Measurements from ENCODE around the gene PRKCA.

PRKCA gene

GRCh38 chr17:66518677-66519076 lies 216.3 kb downstream of the PRKCA start:
- DNase-seq (ENCODE audit: low read depth): no peak

GRCh38 chr17:66519154-66519553 lies 216.7 kb downstream of the PRKCA start:
- no peak for DNase-seq (ENCODE audit: low read depth)

DNA sequence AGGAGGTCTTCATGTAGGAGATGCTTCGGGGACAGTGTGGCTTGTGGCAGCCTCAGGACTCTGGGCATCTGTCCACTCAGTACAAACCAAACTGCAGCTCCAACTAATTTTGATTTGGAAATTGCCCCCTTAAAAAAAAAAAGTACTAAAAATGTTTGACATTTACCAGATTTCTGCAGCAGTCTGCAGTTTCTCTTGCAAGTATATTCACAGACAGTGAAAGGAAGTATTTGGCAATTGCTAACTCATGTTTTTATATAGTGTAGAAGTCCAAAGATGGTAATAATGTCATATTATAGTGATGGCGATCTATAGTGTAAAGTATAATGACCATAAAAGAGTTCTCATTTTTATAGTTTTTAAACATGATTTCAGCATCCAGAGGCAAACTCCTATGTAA lies 218.6 kb downstream of the PRKCA start:
- no peak for DNase-seq (ENCODE audit: low read depth)

DNA sequence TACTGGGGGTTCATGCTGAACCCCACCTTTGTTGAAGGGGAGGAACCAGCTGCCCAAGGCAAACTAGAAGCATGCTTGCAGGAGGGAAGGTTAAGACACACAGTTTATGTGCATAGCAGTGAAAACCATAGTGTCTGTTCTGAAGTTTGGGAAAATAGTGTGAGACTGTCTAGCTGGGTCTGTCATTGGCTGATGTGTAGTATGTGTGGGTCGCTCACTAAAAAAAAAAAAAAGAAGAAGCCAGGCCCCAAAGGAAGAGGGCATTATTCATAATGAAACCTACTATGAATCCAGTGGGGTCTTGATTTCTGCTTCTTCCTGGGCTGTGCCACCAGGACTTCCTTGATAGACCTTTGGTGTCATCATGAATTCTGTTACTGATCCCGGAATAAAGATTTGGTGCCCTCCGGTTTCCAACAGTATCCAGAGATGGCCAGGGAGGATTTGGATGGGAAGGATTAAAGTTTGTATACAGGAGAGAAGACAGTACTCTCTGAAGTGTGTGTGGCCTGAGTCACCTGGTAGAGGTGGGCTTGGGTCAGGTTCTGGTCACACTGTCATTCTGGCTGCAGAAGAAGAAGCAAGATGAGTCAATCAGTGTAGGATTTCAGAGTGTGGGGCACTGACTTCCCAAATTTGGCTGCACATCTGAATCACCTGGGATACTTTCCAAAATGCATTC lies 220.3 kb downstream of the PRKCA start:
- DNase-seq (ENCODE audit: low read depth): no peak

GRCh38 chr17:66523378-66524200 lies 221.2 kb downstream of the PRKCA start:
- no peak for DNase-seq (ENCODE audit: low read depth)

DNA sequence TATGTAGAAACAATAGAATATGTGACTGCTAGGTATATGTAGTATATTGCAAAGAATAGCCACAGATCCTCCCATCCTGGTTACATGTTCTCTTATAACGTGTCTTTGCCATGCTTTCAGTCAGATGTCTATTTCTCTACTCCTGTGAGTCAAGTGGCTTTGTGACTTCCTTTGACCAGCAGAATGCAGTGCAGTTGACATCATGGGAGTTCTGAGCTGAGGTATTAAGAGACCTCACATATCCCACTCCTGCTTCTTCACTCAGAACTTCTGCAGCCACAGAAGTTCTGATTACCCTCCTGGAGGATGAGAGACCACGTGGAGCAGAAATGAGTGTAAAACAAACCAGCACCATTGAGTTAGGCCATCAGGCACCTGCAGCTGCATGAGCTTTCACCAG lies 222.5 kb downstream of the PRKCA start:
- no peak for DNase-seq (ENCODE audit: low read depth)

- DNase-seq (ENCODE audit: low read depth): no peak
Measured at GRCh38 chr17:66525338-66525737, 222.9 kb downstream of the PRKCA start.

GRCh38 chr17:66526827-66527226 lies 224.4 kb downstream of the PRKCA start:
- no peak for DNase-seq (ENCODE audit: low read depth)

GRCh38 chr17:66527335-66527734 lies 224.9 kb downstream of the PRKCA start:
- DNase-seq (ENCODE audit: low read depth): no peak

DNA sequence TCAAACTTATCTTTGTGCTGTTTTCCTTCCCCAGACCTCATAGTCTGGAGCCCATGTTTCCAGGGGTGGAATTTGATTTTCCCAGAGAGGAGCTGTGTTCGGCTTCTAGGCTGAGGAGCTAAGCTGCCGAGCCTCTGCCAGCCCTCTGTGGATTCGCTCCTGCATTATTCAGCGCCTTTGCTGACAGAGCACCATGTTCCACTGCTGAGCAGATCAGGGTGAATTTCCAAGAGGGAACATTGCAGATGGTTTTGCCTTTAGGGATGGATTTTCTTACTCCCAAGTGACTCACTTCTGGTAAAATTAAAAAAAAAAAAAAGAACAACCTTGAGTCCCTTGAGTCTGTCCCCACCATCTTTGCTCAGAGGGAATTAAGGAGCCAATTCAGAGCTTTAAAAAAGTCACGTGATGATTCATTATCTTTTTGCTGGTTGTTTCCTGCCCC lies 229.5 kb downstream of the PRKCA start:
- DNase-seq (ENCODE audit: low read depth): no peak

GRCh38 chr17:66533572-66533971 lies 231.2 kb downstream of the PRKCA start:
- no peak for DNase-seq (ENCODE audit: low read depth)

GRCh38 chr17:66533986-66534385 lies 231.6 kb downstream of the PRKCA start:
- no peak for DNase-seq (ENCODE audit: low read depth)

DNA sequence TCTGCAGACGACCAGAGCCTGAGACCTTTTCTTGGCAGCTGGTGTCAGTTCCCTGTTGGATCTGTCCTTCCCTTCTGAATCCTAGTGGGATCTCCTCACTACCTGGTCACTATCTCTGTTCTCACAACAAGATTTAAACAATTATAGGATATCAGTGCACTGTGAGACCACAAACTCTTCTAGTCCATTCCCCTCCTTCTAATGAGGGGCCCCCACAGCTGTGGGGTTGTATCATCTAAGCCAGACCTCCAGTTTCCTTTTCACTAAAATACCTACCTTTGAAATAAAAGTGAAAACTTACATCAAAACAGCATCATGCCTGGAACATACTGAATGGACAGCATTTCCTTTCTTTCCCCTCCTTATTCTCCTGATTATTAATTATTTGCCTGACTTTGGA lies 233.2 kb downstream of the PRKCA start:
- DNase-seq (ENCODE audit: low read depth): no peak

GRCh38 chr17:66537502-66537901 lies 235.1 kb downstream of the PRKCA start:
- no peak for DNase-seq (ENCODE audit: low read depth)

GRCh38 chr17:66538776-66539175 lies 236.4 kb downstream of the PRKCA start:
- no peak for DNase-seq (ENCODE audit: low read depth)

- DNase-seq (ENCODE audit: low read depth): no peak
Measured at GRCh38 chr17:66540131-66540781, 237.8 kb downstream of the PRKCA start.

- no peak for DNase-seq (ENCODE audit: low read depth)
Measured at GRCh38 chr17:66541461-66542128, 239.2 kb downstream of the PRKCA start.

GRCh38 chr17:66542129-66542966 lies 239.9 kb downstream of the PRKCA start:
- no peak for DNase-seq (ENCODE audit: low read depth)

DNA sequence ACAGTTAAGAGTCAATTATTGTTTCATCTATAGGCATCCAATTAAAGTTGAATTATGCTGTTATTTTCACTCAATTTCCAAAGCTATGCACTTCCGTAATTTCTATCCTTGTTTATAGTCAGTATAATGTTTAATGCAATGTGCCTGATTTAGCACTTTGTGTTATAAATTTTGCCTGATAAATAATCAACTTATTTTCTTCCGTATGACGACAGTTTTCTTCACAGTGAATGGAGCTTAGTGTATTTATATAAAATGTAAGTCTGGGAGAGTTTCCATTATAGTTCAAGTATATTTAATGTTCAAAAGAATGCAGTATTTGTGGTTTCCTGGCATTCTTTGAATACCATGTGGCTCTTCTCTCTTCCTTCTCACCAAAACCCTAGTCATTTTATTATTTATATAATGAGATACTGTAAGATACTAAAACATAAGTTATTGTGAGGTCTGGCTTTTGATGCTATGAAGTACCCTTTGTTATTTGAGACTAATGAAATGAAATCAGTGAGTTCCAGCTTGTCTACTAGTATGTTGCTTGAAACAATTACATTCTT lies 240.6 kb downstream of the PRKCA start:
- no peak for DNase-seq (ENCODE audit: low read depth)

GRCh38 chr17:66543526-66543925 lies 241.1 kb downstream of the PRKCA start:
- no peak for DNase-seq (ENCODE audit: low read depth)

DNA sequence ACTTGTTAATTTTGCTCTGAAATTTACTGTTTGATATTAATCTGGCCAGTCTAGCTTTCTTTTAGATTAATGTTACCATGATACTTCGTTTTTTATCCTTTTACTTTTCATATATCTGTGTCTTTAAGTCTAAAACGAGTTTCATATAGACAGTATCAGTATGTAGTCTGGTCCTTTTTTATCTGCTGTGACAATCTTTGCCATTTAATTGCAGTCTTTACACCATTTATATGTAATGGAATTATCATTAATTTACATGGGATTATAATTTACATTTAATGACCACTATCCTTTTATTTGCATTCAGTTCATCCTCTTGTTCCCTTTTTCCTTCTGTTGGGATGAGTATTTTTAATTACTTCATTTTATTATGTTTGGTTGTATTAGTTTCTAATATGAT lies 243.5 kb downstream of the PRKCA start:
- DNase-seq (ENCODE audit: low read depth): no peak

All from GM04504 (cell line).